Body of pancreas (tissue), 4 donors: ENCODE data around the gene CDH10.

Source experiments
- CTCF ChIP-seq, 7 experiments: fragments of 450-650 bp in 4 of 7; fragments of 200-600 bp in 3 of 7; sonication (generic) in 3 of 7; IDR thresholded peaks; one replicate each; pipeline ENCODE4 v1.5.1; 2016 to 2019; ENCODE audit warnings: antibody characterized with exemption in 7 of 7
- POLR2A ChIP-seq, 3 donors: fragments of 450-650 bp; IDR thresholded peaks; one replicate each; pipeline ENCODE4 v1.6.1; 2016; ENCODE audit warnings: antibody characterized with exemption in 3 of 3, mild to moderate bottlenecking in 2 of 3

- no peak for TF ChIP-seq CTCF (IDR thresholded peaks at IDR 0.05)
- TF ChIP-seq POLR2A (IDR thresholded peaks at IDR 0.05), result no peak
Observed at GRCh38 chr5:24598956-24599355, 45.8 kb downstream of the CDH10 start.
